Colonic mucosa (tissue), 4 donors: ENCODE data around the gene EEF1G. TPM values are rescaled to one million over a fixed set of nuclear protein-coding genes. Genes with fewer than 3 reads are reported as not detected.

Experiments used
- DNase-seq: peaks from one replicate; pipeline ENCODE4 v3.0.0-alpha.2; 2020
- H3K27ac ChIP-seq: fragments of 200-600 bp; one replicate; pipeline ENCODE4 v1.8.0; 2021
- H3K27me3 ChIP-seq: fragments of 200-600 bp; one replicate; pipeline ENCODE4 v1.8.0; 2021
- H3K36me3 ChIP-seq: fragments of 200-600 bp; one replicate; pipeline ENCODE4 v1.8.0; 2021
- H3K4me1 ChIP-seq: fragments of 200-600 bp; one replicate; pipeline ENCODE4 v1.8.0; 2021; ENCODE audit warnings: mild to moderate bottlenecking
- H3K4me3 ChIP-seq: fragments of 200-600 bp; one replicate; pipeline ENCODE4 v1.8.0; 2021
- H3K9ac ChIP-seq, 2 donors: one replicate each; pipeline ENCODE4 v1.7.0; 2013; ENCODE audit warnings: control low read depth in 2 of 2, low read depth in 2 of 2, low read length in 2 of 2
- H3K9me3 ChIP-seq: fragments of 200-600 bp; one replicate; pipeline ENCODE4 v1.8.0; 2021
- CTCF ChIP-seq: fragments of 200-600 bp; IDR thresholded peaks from one replicate; pipeline ENCODE4 v1.8.0; 2022; ENCODE audit warnings: antibody characterized with exemption, mild to moderate bottlenecking
- intact Hi-C: fragments of 100-400 bp; cut with DNase I; formaldehyde crosslinking; loops from one replicate; pipeline ENCODE4 v1.14.1; 2022
- total RNA-seq, 2 donors: library from RNA; stranded (reverse); fragmentation: NEBNext Ultra II Directional in 1 of 2; extraction: Animal tissue kit (Norgen Biotek cat#: 25700) in 1 of 2; gene quantifications; one replicate each; pipeline ENCODE4 v1.2.1, GENCODE V29; 2021
- donor health status: healthy.
- donor health status: DM: no; HTN: no; CAD: no.
- donor health status: DM: no; HTN: no; CAD: no.

The EEF1G gene
- total RNA-seq, 2 donors from 2014 or later: 1,328 to 1,358 TPM

- Histone ChIP-seq H3K36me3 (no peaks in the 10 kb centered on the region), H3K4me3 (no peak overlapping the region), H3K27ac (no peak overlapping the region), H3K27me3 (no peaks in the 10 kb centered on the region), H3K9me3 (no peaks in the 10 kb centered on the region), H3K4me1 (no peaks in the 10 kb centered on the region), H3K9ac (no peak overlapping the region)
- TF ChIP-seq CTCF: no peak
- no peak for DNase-seq
- intact Hi-C loops: no loop called here
Measured at GRCh38 chr11:62605467-62605866, 31.8 kb upstream of the EEF1G start.

GRCh38 chr11:62604460-62605120 lies 30.9 kb upstream of the EEF1G start:
- Histone ChIP-seq H3K9me3 (no peaks in the 10 kb centered on the region), H3K27me3 (no peaks in the 10 kb centered on the region), H3K36me3 (no peaks in the 10 kb centered on the region), H3K4me1 (peaks cover 5% of the 10 kb centered on the region), H3K27ac (no peak overlapping the region), H3K9ac (no peak overlapping the region), H3K4me3 (no peak overlapping the region)
- DNase-seq: no peak
- TF ChIP-seq CTCF: no peak
- intact Hi-C loops: no loop called here

- no peaks in the 10 kb centered on the region for H3K9me3 ChIP-seq
- peaks cover 5% of the 10 kb centered on the region for H3K4me1 ChIP-seq
- intact Hi-C loops: no loop called here
- no peak overlapping the region for H3K9ac ChIP-seq
- H3K27me3 ChIP-seq: no peaks in the 10 kb centered on the region
- no peak for DNase-seq
- TF ChIP-seq CTCF: no peak
- H3K36me3 ChIP-seq: no peaks in the 10 kb centered on the region
- H3K4me3 ChIP-seq: no peak overlapping the region
- no peak overlapping the region for H3K27ac ChIP-seq
Measured at GRCh38 chr11:62603776-62604299, 30.1 kb upstream of the EEF1G start.

GRCh38 chr11:62603072-62603408 lies 29.3 kb upstream of the EEF1G start:
- DNase-seq: peak; percentile 56
- TF ChIP-seq CTCF: no peak
- intact Hi-C loops: no loop called here
- H3K4me1 ChIP-seq: peaks cover 5% of the 10 kb centered on the region
- H3K27ac ChIP-seq: no peak overlapping the region
- peaks cover 3% of the 10 kb centered on the region for H3K36me3 ChIP-seq
- H3K9me3 ChIP-seq: no peaks in the 10 kb centered on the region
- H3K27me3 ChIP-seq: no peaks in the 10 kb centered on the region
- H3K4me3 ChIP-seq: peak overlapping the region; percentile 87
- H3K9ac ChIP-seq: peak overlapping the region in 1 of 2 donors; percentile 81

- Histone ChIP-seq H3K27me3 (no peaks in the 10 kb centered on the region), H3K4me3 (peak overlapping the region; percentile 87), H3K36me3 (peaks cover 6% of the 10 kb centered on the region), H3K9ac (peak overlapping the region; percentile 62 to 81), H3K27ac (peak overlapping the region; percentile 99), H3K9me3 (no peaks in the 10 kb centered on the region), H3K4me1 (peaks cover 5% of the 10 kb centered on the region)
- peak; percentile 80 for DNase-seq
- intact Hi-C loops: no loop called here
- no peak for TF ChIP-seq CTCF
Measured at GRCh38 chr11:62602141-62603071, 28.7 kb upstream of the EEF1G start.
